ENCODE results near the gene CTNND2.
"Not testable (repeated sequence)": the region's sequence is repeated elsewhere in the genome, so short reads cannot be mapped to it uniquely, and the experiment has no call there.

The CTNND2 gene

GRCh38 chr5:11658376-11658775 is 245.9 kb downstream of the CTNND2 start:
- DNase-seq (ENCODE audit: low read depth) = no peak

- DNase-seq (ENCODE audit: low read depth) = no peak
Measured at GRCh38 chr5:11656916-11657315, 247.3 kb downstream of the CTNND2 start.

- no peak for DNase-seq (ENCODE audit: low read depth)
Measured at GRCh38 chr5:11655681-11656080, 248.6 kb downstream of the CTNND2 start.

- DNase-seq (ENCODE audit: low read depth) = no peak
Measured at GRCh38 chr5:11650936-11651335, 253.3 kb downstream of the CTNND2 start.

GRCh38 chr5:11646141-11646540 is 258.1 kb downstream of the CTNND2 start:
- no peak for DNase-seq (ENCODE audit: low read depth)

- DNase-seq (ENCODE audit: low read depth) = no peak
Measured at GRCh38 chr5:11642438-11642837, 261.8 kb downstream of the CTNND2 start.

GRCh38 chr5:11640158-11640873 is 263.9 kb downstream of the CTNND2 start:
- no peak for DNase-seq (ENCODE audit: low read depth)

- no peak for DNase-seq (ENCODE audit: low read depth)
Measured at GRCh38 chr5:11622785-11623184, 281.5 kb downstream of the CTNND2 start.

- no peak for DNase-seq (ENCODE audit: low read depth)
Measured at GRCh38 chr5:11620172-11620571, 284.1 kb downstream of the CTNND2 start.

- no peak for DNase-seq (ENCODE audit: low read depth)
Measured at GRCh38 chr5:11619339-11620024, 284.8 kb downstream of the CTNND2 start.

- no peak for DNase-seq (ENCODE audit: low read depth)
Measured at GRCh38 chr5:11617080-11617479, 287.2 kb downstream of the CTNND2 start.

- not testable (repeated sequence) for DNase-seq (ENCODE audit: low read depth)
Measured at GRCh38 chr5:11616624-11617023, 287.6 kb downstream of the CTNND2 start.

GRCh38 chr5:11611011-11611410 is 293.2 kb downstream of the CTNND2 start:
- DNase-seq (ENCODE audit: low read depth) = no peak

GRCh38 chr5:11609570-11610303 is 294.5 kb downstream of the CTNND2 start:
- DNase-seq (ENCODE audit: low read depth) = no peak

- no peak for DNase-seq (ENCODE audit: low read depth)
Measured at GRCh38 chr5:11608530-11608929, 295.7 kb downstream of the CTNND2 start.

- no peak for DNase-seq (ENCODE audit: low read depth)
Measured at GRCh38 chr5:11607944-11608483, 296.2 kb downstream of the CTNND2 start.

- DNase-seq (ENCODE audit: low read depth) = no peak
Measured at GRCh38 chr5:11602298-11602697, 301.9 kb downstream of the CTNND2 start.

- DNase-seq (ENCODE audit: low read depth) = no peak
Measured at GRCh38 chr5:11599499-11599898, 304.7 kb downstream of the CTNND2 start.

GRCh38 chr5:11596657-11597071 is 307.6 kb downstream of the CTNND2 start:
- no peak for DNase-seq (ENCODE audit: low read depth)

GRCh38 chr5:11596185-11596584 is 308.1 kb downstream of the CTNND2 start:
- DNase-seq (ENCODE audit: low read depth) = no peak

GRCh38 chr5:11595045-11595444 is 309.2 kb downstream of the CTNND2 start:
- DNase-seq (ENCODE audit: low read depth) = no peak

GRCh38 chr5:11594021-11594420 is 310.2 kb downstream of the CTNND2 start:
- no peak for DNase-seq (ENCODE audit: low read depth)

GRCh38 chr5:11590475-11590874 is 313.8 kb downstream of the CTNND2 start:
- no peak for DNase-seq (ENCODE audit: low read depth)

Measured in activated T-cell treated with anti-CD3 and anti-CD28 coated beads for 48 hours (primary cell).